UCSD-AML1 (cell line): ENCODE results near the gene SSBP4.
"Not testable (repeated sequence)": the region's sequence is repeated elsewhere in the genome, so short reads cannot be mapped to it uniquely, and the experiment has no call there.

Experiments used
- DNase-seq: peaks from one replicate; lab custom pipeline; 2025; ENCODE audit not compliant: unreplicated experiment; lab: John Stamatoyannopoulos, UW

The SSBP4 gene

GRCh38 chr19:18392926-18393325 lies 26.3 kb upstream of the SSBP4 start:
- no peak for DNase-seq

- no peak for DNase-seq
Observed at GRCh38 chr19:18393836-18394235, 25.4 kb upstream of the SSBP4 start.

DNA sequence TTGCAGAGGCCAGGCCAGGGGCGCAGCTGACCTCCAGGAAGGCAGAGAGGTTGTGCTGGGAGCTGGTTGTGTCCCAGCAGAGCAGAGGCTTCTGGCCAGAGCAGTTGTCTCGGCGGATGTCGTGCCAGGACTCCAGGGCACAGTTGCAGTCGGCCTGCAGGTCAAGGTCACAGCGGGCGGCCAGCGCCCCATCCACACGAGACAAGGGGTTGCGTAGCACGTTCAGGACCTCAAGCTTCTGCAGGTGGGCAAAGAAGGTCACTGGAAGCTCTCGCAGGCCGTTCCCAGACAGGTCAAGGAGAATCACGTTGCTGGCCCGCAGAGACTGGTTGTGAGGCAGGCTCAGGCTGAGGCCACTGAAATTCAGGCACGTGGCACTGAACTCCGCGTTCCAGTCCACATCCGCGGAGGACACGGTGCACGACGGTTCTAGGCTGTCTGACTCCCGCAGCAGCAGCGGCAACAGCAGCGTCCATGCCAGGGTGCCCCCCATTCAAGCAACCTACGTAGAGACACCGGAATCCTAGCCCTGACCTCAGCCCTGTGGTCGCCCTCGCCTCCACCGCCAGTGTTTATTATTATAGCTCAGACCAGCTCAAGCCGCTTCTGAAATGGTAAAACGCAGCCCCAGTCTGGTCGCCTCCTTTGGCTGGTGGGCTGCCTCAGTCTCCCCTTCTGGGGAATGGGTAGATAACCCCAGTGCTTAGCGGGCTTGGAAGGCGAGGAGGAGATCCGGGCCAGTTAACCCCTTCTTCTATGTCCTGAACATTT lies 22.5 kb upstream of the SSBP4 start:
- no peak for DNase-seq

- peak; percentile 38 for DNase-seq
Observed at GRCh38 chr19:18397242-18398202, 21.7 kb upstream of the SSBP4 start, which contains the start of gene LRRC25. TSS of gene LRRC25 (minus strand) at chr19:18397622. CDS start at chr19:18396963, 659 bp downstream.

DNA sequence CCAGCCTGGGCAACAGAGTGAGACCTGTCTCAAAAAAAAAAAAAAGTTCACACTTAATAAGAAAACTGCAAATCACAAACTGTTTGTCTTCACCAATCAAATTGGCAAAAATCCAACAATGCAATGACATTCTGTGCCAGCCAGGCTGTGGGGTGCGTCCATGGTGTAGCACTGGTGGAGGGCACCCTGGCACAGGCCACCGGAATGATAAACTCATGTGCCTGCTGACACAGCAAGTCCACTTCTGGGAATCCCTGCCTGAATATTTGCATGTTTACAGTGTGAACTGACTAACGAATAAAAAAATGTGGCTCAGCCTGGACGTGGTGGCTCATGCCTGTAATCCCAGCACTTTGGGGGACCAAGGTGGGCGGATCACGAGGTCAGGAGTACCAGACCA lies 20.2 kb upstream of the SSBP4 start:
- no peak for DNase-seq

DNA sequence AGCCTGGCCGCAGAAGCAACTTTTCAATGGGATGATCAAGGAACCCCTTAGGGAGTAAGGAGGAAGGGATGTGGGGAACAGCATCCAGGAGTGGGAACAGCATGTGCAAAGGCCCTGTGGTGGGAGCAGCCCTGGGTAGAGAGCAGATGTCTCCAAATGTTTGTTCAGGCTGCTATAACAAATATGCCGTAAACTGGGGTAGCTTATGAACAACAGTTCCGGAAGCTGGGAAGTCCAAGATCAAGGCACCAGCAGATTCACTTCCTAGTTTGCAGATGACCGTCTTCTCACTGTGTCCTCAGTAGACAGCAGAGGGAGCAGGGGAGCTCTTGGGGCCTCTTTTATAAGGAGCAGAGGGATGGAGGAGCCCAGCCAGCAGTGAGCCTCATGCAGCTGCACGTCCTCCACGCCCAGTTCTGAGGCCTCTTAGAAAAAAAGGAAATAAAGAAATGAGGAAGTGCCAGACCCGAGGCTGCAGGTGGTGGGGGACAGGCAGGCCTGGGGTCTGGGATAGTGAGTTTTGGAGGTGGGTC lies 17.6 kb upstream of the SSBP4 start:
- peak; percentile 82 for DNase-seq

GRCh38 chr19:18402455-18403248 lies 16.5 kb upstream of the SSBP4 start:
- DNase-seq: peak; percentile 23

DNA sequence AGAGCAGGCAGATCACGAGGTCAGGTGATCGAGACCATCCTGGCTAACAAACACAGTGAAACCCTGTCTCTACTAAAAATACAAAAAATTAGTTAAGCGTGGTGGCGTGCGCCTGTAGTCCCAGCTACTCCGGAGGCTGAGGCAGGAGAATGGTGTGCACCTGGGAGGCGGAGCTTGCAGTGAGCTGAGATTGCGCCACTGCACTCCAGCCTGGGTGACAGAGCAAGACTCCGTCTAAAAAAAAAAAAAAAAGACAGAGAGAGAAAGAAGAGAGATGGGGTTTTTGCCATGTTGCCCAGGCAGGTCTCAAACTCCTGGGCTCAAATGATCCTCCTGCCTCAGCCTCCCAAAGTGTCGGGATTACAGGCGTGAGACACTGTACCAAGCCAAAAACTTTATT lies 13.4 kb upstream of the SSBP4 start:
- not testable (repeated sequence) for DNase-seq

DNA sequence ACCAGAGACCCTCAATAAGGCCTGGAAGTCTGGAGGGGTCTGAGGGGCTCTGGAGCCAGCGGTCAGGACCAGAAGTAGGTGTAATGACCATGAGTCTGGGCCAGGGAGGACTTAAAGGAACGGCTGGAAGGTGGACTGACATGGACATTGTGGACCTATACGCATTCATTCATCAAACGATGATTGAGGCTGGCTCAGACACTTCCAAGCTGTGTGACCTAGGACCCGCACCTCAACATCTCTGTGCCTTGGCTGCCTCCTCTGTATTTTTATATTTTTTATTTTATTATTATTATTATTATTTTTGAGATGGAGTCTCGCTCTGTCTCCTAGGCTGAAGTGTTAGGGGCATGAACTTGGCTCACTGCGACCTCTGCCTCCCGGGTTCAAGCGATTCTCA lies 12.4 kb upstream of the SSBP4 start:
- DNase-seq: no peak

GRCh38 chr19:18408053-18408476 lies 11.1 kb upstream of the SSBP4 start:
- peak; percentile 68 for DNase-seq

DNA sequence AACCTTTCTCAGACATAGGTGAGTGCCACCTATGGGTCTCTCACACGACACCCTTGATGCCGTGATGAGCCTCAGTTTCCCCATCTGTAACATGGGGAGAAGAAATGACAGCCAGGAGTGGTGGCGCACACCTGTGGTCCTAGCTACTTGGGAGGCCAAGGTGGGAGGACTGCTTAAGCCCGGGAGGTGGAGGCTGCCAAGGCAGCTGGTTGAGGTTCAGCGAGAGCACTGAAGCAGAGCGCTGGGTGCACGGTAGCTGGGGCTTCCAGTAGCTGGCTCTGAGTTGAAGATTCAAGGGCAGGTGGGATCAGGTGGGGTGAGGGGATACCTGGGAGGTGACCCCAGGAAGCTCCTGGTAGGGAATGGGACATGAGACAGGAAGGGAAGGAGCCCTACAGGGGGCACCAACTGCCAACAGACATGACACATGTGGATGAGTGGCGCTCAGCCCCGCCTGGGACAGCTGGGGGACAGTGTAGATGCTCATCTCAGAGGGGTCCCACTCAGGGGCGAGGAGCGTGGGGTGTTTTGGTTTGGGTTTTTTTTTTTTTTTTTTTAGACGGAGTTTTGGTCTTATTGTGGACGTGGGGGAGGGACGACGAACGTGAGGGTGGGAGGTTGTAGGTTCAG lies 6.5 kb upstream of the SSBP4 start:
- DNase-seq: no peak

- DNase-seq: peak; percentile 72
Observed at GRCh38 chr19:18414504-18415177, 4.6 kb upstream of the SSBP4 start.

- DNase-seq: peak; percentile 93
Observed at GRCh38 chr19:18415178-18415867, 3.9 kb upstream of the SSBP4 start.

GRCh38 chr19:18416778-18417249 lies 2.4 kb upstream of the SSBP4 start:
- peak; percentile 93 for DNase-seq

DNA sequence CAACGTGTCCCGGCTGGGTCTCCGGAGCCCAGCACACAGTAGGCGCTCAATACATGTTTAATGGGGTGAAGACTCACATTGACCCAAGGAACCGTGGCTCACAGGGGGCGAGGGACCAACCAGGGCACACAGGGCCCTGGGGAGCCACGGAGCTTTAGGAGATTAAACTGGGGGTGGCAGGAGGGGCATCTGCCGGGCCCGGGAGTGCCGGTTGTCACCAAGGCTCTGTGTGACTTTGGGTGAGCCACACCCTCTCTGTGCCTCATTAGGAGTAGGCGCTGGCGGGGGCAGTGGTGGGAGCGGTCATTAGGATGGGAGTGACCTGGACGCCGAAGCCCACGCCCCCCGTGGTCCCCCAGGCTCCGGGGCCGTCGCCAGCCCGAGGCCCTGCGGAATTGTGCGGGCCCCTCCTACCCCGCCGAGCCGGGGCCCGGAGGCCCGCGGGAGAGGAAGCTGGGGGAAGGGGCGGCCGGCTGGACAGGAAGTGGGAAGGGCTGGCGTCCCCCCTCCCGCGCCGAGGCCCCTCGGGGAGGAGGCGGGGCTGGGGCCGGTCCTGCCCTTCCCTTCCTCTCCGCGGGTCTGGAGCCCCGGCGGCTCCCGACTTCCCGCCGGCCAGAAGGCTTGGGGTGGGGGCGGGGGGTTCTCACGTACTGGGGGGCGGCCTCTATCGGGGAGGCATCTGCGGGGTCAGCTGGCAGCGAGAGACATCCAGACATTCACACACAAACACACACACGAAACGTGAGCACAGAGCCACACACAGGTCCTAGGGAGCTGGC lies 1.8 kb upstream of the SSBP4 start:
- DNase-seq: peak; percentile 95

DNA sequence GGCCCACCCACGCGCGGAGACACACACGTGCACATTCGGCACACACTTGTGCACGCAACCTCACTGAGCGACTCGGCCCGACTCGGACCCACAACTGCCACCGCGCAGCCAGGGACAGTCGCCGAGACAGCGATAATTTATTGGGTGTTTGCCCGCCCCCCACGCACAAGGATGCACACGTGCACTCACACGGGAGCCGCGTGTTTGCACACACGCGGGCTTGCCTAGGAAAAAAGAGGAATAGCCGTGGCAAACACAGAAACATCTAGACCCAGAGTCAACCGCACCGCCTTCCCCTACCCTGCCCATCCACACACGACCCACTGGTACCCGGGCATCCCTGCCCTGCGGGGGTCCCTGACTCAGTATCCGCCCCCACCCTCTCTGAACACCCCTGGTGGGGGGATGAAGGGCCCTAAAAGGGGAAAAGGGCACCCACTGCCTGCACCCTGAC lies 1.1 kb upstream of the SSBP4 start:
- no peak for DNase-seq

DNA sequence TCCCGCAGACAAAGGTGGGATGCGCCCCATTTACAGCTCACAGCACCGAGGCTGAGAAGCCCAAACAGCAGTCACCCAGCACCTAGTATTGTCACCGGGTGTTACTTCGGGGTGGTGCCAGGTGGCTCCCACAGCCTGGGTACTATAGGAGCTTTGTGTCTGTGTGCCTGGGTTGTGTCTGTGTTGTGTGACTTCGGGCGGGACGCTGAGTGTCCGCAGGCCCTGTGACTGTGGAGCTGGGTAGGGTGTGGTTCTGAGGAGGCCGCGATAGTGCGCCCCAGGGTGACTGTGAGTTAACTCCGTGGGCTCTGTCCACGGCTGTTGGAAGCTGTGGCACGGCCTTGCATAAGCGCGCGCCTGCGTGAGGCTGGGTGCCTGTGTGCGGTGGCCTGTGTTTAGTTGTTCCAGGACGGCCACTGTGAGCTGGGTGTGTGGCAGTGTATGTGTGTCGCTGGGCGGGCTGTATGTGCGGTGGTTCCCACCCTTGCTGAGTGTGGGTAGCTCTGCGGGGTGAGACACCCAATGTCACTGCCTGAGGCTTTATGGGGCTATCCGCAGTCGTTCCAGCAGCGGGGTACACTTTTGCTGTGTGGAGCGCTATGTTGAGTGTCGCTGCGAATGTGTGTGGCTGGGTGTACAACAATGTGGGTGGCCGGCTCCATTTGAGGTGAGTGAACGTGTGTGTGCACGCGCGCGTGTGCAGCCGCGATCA lies 559 bp upstream of the SSBP4 start:
- peak; percentile 70 for DNase-seq
